H1 (cell line): ENCODE results near the gene ACSL3. TPM values are rescaled to one million over a fixed set of nuclear protein-coding genes. Genes with fewer than 3 reads are reported as not detected.

Source experiments
- CTCF ChIA-PET: fragments of 300-600 bp; sonication (Branson Sonifier 250); formaldehyde crosslinking; loops from one replicate; lab custom pipeline; 2021; ENCODE audit not compliant: partially characterized antibody; lab: Charles Lee
- POLR2A ChIA-PET: fragments of 300-600 bp; sonication (Branson Sonifier 250); formaldehyde crosslinking; loops from one replicate; lab custom pipeline; 2021; ENCODE audit warnings: inconsistent platforms; ENCODE audit not compliant: partially characterized antibody; lab: Charles Lee
- DNase-seq, 2 experiments: peaks; one replicate each; pipeline versions ENCODE4 v3.0.0 to v3.0.0-alpha.2; 2010 to 2022; ENCODE audit warnings: low spot score in 2 of 2, low read depth in 1 of 2, mixed read lengths in 1 of 2
- FAIRE-seq: peaks from 2 replicates; lab custom pipeline; 2011; peaks lifted over from hg19 to GRCh38; lab: Jason Lieb, UNC
- H2AFZ ChIP-seq: 2 replicates; pipeline ENCODE4 v1.8.1; 2012; ENCODE audit warnings: low read length, inconsistent platforms
- H2AK5ac ChIP-seq: 2 replicates; pipeline ENCODE4 v1.6.1; 2013; ENCODE audit warnings: low read depth, low read length
- H2BK120ac ChIP-seq: replicated peaks from 2 replicates; pipeline ENCODE3; 2013; ENCODE audit warnings: low read depth, low read length, inconsistent platforms
- H2BK12ac ChIP-seq: 2 replicates; pipeline ENCODE4 v1.6.1; 2013; ENCODE audit warnings: low read depth, low read length
- H2BK15ac ChIP-seq: 2 replicates; pipeline ENCODE4 v1.6.1; 2013; ENCODE audit warnings: low read length
- H2BK20ac ChIP-seq: 2 replicates; pipeline ENCODE4 v1.6.1; 2013; ENCODE audit warnings: low read length
- H2BK5ac ChIP-seq: 2 replicates; pipeline ENCODE4 v1.6.1; 2013; ENCODE audit warnings: low read depth, low read length
- H3K14ac ChIP-seq: 2 replicates; pipeline ENCODE4 v1.6.1; 2013; ENCODE audit warnings: inconsistent platforms; ENCODE audit not compliant: insufficient read length
- H3K18ac ChIP-seq: 2 replicates; pipeline ENCODE4 v1.6.1; 2013; ENCODE audit warnings: low read length; ENCODE audit errors: extremely low read depth
- H3K23ac ChIP-seq: 2 replicates; pipeline ENCODE4 v1.6.1; 2013; ENCODE audit warnings: inconsistent platforms; ENCODE audit not compliant: insufficient read length
- H3K23me2 ChIP-seq: 2 replicates; pipeline ENCODE4 v1.6.1; 2013; ENCODE audit warnings: low read depth, low read length
- H3K27ac ChIP-seq: 2 replicates; pipeline ENCODE4 v1.6.1; 2011; ENCODE audit warnings: low read depth, low read length, inconsistent platforms
- H3K27me3 ChIP-seq, 4 experiments: replicated peaks in 1 of 4; 1 replicate in 1 of 4; 2 replicates in 3 of 4; pipeline versions ENCODE4 v1.6.1 to v1.8.1; 2011 to 2013; ENCODE audit warnings: low read length in 3 of 4, mild to moderate bottlenecking in 3 of 4, inconsistent platforms in 2 of 4, mixed read lengths in 2 of 4, moderate library complexity in 1 of 4; ENCODE audit not compliant: control insufficient read depth in 3 of 4, insufficient read depth in 3 of 4; ENCODE audit errors: extremely low read depth in 1 of 4
- H3K36me3 ChIP-seq, 4 experiments: 2 replicates each; pipeline versions ENCODE4 v1.6.1 to v1.8.1; 2011 to 2013; ENCODE audit warnings: mild to moderate bottlenecking in 4 of 4, low read length in 3 of 4, moderate library complexity in 2 of 4, control low read depth in 1 of 4, inconsistent platforms in 1 of 4; ENCODE audit not compliant: insufficient read depth in 4 of 4, control insufficient read depth in 2 of 4
- H3K4ac ChIP-seq: replicated peaks from 2 replicates; pipeline ENCODE3; 2013; ENCODE audit warnings: low read length, low read depth, mixed read lengths, inconsistent platforms; ENCODE audit not compliant: insufficient read length
- H3K4me1 ChIP-seq, 4 experiments: replicated peaks in 1 of 4; 1 replicate in 1 of 4; 2 replicates in 3 of 4; pipeline versions ENCODE4 v1.6.1 to v1.8.1; 2011 to 2013; ENCODE audit warnings: low read length in 3 of 4, inconsistent platforms in 2 of 4, mixed read lengths in 1 of 4; ENCODE audit not compliant: insufficient read depth in 4 of 4, control insufficient read depth in 3 of 4
- H3K4me2 ChIP-seq, 2 experiments: 2 replicates each; pipeline versions ENCODE4 v1.6.1 to v1.8.1; 2011 to 2013; ENCODE audit warnings: low read depth in 2 of 2, low read length in 2 of 2, control low read depth in 1 of 2, inconsistent platforms in 1 of 2, mild to moderate bottlenecking in 1 of 2; ENCODE audit not compliant: insufficient read depth in 1 of 2
- H3K4me3 ChIP-seq, 4 experiments: fragments of 200-600, 300-600 bp in 1 of 4; sonication (generic), shearing (Covaris generic), sonication (Bioruptor Twin) in 1 of 4; 2 replicates each; pipeline versions ENCODE4 v1.5.1 to v1.8.1; 2011 to 2016; ENCODE audit warnings: low read length in 4 of 4, low read depth in 3 of 4, control low read depth in 2 of 4, inconsistent platforms in 2 of 4, mild to moderate bottlenecking in 2 of 4, mixed read lengths in 1 of 4, moderate library complexity in 1 of 4; ENCODE audit not compliant: insufficient read depth in 2 of 4; ENCODE audit errors: extremely low read depth in 1 of 4
- H3K56ac ChIP-seq: replicated peaks from 2 replicates; pipeline ENCODE3; 2013; ENCODE audit warnings: low read depth, mild to moderate bottlenecking, mixed read lengths, low read length, inconsistent platforms; ENCODE audit not compliant: insufficient read length
- H3K79me1 ChIP-seq: 2 replicates; pipeline ENCODE4 v1.6.1; 2013; ENCODE audit warnings: low read depth, low read length, control low read depth
- H3K79me2 ChIP-seq, 2 experiments: 2 replicates each; pipeline versions ENCODE4 v1.6.1 to v1.8.1; 2012 to 2013; ENCODE audit warnings: low read length in 2 of 2, mild to moderate bottlenecking in 2 of 2, inconsistent platforms in 1 of 2; ENCODE audit not compliant: insufficient read depth in 2 of 2, control insufficient read depth in 1 of 2
- H3K9ac ChIP-seq, 4 experiments: replicated peaks in 1 of 4; 1 replicate in 1 of 4; 2 replicates in 3 of 4; pipeline versions ENCODE4 v1.6.1 to v1.8.1; 2011 to 2013; ENCODE audit warnings: low read depth in 3 of 4, low read length in 3 of 4, control low read depth in 2 of 4, mild to moderate bottlenecking in 2 of 4, moderate library complexity in 2 of 4, inconsistent platforms in 1 of 4; ENCODE audit errors: extremely low read depth in 1 of 4
- H3K9me3 ChIP-seq, 2 experiments: 2 replicates each; pipeline versions ENCODE4 v1.6.1 to v1.8.1; 2012 to 2013; ENCODE audit warnings: mild to moderate bottlenecking in 2 of 2, moderate library complexity in 2 of 2, control low read depth in 1 of 2, inconsistent platforms in 1 of 2, low read depth in 1 of 2, low read length in 1 of 2, mixed read lengths in 1 of 2; ENCODE audit not compliant: insufficient read depth in 2 of 2
- H4K20me1 ChIP-seq, 2 experiments: replicated peaks in 1 of 2; 2 replicates each; pipeline versions ENCODE3 to v1.8.1; 2011 to 2013; ENCODE audit warnings: inconsistent platforms in 2 of 2, low read length in 2 of 2, mild to moderate bottlenecking in 1 of 2; ENCODE audit not compliant: insufficient read depth in 2 of 2, control insufficient read depth in 1 of 2
- H4K5ac ChIP-seq: 2 replicates; pipeline ENCODE4 v1.6.1; 2013; ENCODE audit warnings: low read length, low read depth, mixed read lengths, inconsistent platforms; ENCODE audit not compliant: insufficient read length
- H4K8ac ChIP-seq: 2 replicates; pipeline ENCODE4 v1.8.0; 2013; ENCODE audit warnings: mild to moderate bottlenecking, moderate library complexity, low read length, inconsistent platforms; ENCODE audit not compliant: insufficient read depth; ENCODE audit errors: extremely low read depth
- H4K91ac ChIP-seq: replicated peaks from 2 replicates; pipeline ENCODE3; 2013; ENCODE audit warnings: low read length, mixed read lengths, inconsistent platforms; ENCODE audit not compliant: insufficient read length
- CBX8 ChIP-seq: fragments of 300-800, 300-1000 bp; sonication (generic); IDR thresholded peaks from 2 replicates; pipeline ENCODE4 v1.7.1; 2016; ENCODE audit warnings: low read depth, low read length, borderline replicate concordance
- GTF2F1 ChIP-seq: IDR thresholded peaks from 2 replicates; pipeline ENCODE4 v1.6.1; 2012; ENCODE audit warnings: low read depth, low read length, improper control_type of control experiment, borderline replicate concordance
- JUN ChIP-seq: IDR thresholded peaks from 2 replicates; pipeline ENCODE4 v1.6.1; 2011; ENCODE audit warnings: low read depth, mild to moderate bottlenecking, improper control_type of control experiment, low read length
- KDM1A ChIP-seq: fragments of 200-600, 300-600 bp; sonication (generic); IDR thresholded peaks from 2 replicates; pipeline ENCODE4 v1.7.1; 2016; ENCODE audit warnings: mild to moderate bottlenecking, low read length, borderline replicate concordance
- KDM5A ChIP-seq: fragments of 200-600 bp; IDR thresholded peaks from 2 replicates; pipeline ENCODE4 v1.7.1; 2012; ENCODE audit warnings: mild to moderate bottlenecking, low read length, inconsistent platforms, mixed read lengths
- POLR2A ChIP-seq, 2 experiments: IDR thresholded peaks; 1 replicate in 1 of 2; 2 replicates in 1 of 2; pipeline ENCODE4 v1.6.1; 2011; ENCODE audit warnings: low read depth in 2 of 2, low read length in 2 of 2, mild to moderate bottlenecking in 2 of 2; ENCODE audit errors: control extremely low read depth in 1 of 2
- SP4 ChIP-seq: IDR thresholded peaks from 2 replicates; pipeline ENCODE4 v1.6.1; 2012; ENCODE audit warnings: low read length, inconsistent platforms
- TCF12 ChIP-seq: IDR thresholded peaks from 2 replicates; pipeline ENCODE4 v1.6.1; 2011; ENCODE audit warnings: low read depth, mild to moderate bottlenecking, low read length
- WGBS, 2 experiments: shearing (Covaris generic) in 1 of 2; methylation state at CpG; one replicate each; pipeline versions ENCODE4 v1.1.6 to v1.1.7; 2013 to 2015; ENCODE audit warnings: low lambda C conversion rate in 2 of 2, mixed read lengths in 2 of 2, inconsistent platforms in 1 of 2, low coverage in 1 of 2, missing lambda C conversion rate in 1 of 2; ENCODE audit not compliant: insufficient replicate concordance in 2 of 2, insufficient coverage in 1 of 2, insufficient read length in 1 of 2; ENCODE audit errors: extremely low coverage in 1 of 2, missing lambda C conversion rate in 1 of 2; 5-methylcytosine and 5-hydroxymethylcytosine counted together
- polyA plus RNA-seq, 7 experiments: library from polyadenylated mRNA; depleted of rRNA in 3 of 7; stranded (reverse) in 5 of 7; unstranded in 2 of 7; fragments of >200 nt in 5 of 7; fragments of 200-250 nt in 2 of 7; gene quantifications; 1 replicate in 5 of 7; 2 replicates in 1 of 7; 4 replicates in 1 of 7; pipeline versions ENCODE4 v1.2.1 to v1.2.3, GENCODE V29; 2011 to 2013; ENCODE audit warnings: missing spikeins in 2 of 7, mixed read lengths in 2 of 7
- total RNA-seq: library from RNA; stranded (reverse); fragmentation: NEBNext Ultra II Directional; extraction: Animal tissue kit (Norgen Biotek cat#: 25700); gene quantifications from 2 replicates; pipeline ENCODE4 v1.2.1, GENCODE V29; 2021
- TF ChIP-seq, protein P1 (sequence below): IDR thresholded peaks from 2 replicates; pipeline ENCODE4 v1.6.1; 2012; ENCODE audit warnings: low read length, inconsistent platforms

The ACSL3 gene
- total and polyA plus RNA-seq, 2 of the 8 experiments (the other 6 are each of a cell fraction or from before 2014, with no cell fraction given), result 37.5 to 98.1 TPM

DNA sequence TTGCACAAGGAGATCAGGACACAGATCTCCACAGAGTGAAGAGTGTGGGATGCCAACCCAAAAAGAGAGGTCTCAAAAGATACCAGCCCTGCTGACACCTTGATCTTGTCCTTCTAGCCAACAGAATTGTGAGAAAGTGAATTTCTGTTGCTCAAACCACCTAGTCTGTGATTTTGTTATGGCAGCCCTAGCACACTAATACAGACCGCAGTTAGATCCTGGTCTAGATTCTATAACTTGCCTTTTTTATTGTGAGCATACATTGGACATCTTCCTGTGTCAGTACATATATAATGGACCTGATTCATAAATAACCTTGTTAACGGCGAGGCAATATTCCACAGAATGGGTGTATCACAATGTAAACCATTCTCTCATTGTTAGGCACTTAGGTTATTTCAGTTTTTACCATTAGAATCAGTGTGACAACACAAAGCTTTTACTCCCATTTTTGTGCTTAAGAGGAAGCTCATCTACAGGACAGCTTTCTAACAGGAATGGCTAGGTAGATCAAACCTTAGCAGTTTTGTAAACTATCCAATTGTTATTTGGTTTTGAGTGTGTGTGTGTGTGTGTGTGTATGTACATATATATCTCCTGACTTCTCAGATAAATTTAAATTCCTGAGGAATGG, 89.0 kb downstream of the ACSL3 start:
- H3K18ac ChIP-seq, result no peak overlapping the region
- no peak overlapping the region for H3K27ac ChIP-seq
- H3K4me3 ChIP-seq, result no peak overlapping the region
- TF ChIP-seq KDM1A (no peak), JUN (no peak), KDM5A (no peak), TCF12 (no peak), GTF2F1 (no peak), SP4 (no peak), POLR2A (IDR thresholded peaks at IDR 0.05; ENCODE audit: control extremely low read depth in 1 of 2, low read depth in 2 of 2, low read length in 2 of 2) (no peak), CBX8 (no peak)
- TF ChIP-seq, protein P1, sequence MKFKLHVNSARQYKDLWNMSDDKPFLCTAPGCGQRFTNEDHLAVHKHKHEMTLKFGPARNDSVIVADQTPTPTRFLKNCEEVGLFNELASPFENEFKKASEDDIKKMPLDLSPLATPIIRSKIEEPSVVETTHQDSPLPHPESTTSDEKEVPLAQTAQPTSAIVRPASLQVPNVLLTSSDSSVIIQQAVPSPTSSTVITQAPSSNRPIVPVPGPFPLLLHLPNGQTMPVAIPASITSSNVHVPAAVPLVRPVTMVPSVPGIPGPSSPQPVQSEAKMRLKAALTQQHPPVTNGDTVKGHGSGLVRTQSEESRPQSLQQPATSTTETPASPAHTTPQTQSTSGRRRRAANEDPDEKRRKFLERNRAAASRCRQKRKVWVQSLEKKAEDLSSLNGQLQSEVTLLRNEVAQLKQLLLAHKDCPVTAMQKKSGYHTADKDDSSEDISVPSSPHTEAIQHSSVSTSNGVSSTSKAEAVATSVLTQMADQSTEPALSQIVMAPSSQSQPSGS, result no peak
- no peak overlapping the region for H2BK15ac ChIP-seq
- CTCF ChIA-PET, result interaction anchor here (0.6 to 6.8 kb wide), 5 partner anchors 10 to 259 kb away, joined by 4 to 32 read pairs (median 4); no protein-coding TSS in a partner anchor
- no peak overlapping the region for H2AFZ ChIP-seq
- H3K14ac ChIP-seq, result no peak overlapping the region
- H2BK20ac ChIP-seq, result no peak overlapping the region
- H2BK12ac ChIP-seq, result no peak overlapping the region
- H3K36me3 ChIP-seq, result no peaks in the 10 kb centered on the region
- H3K23ac ChIP-seq, result no peak overlapping the region
- H3K4me1 ChIP-seq, result peaks cover 0 to 4% (median 0%) of the 10 kb centered on the region in 4 experiments; a peak in 2 of 7 replicates
- H3K9me3 ChIP-seq, result no peaks in the 10 kb centered on the region
- H2BK5ac ChIP-seq, result no peak overlapping the region
- no peak overlapping the region for H3K9ac ChIP-seq
- no peaks in the 10 kb centered on the region for H4K20me1 ChIP-seq
- no peak for DNase-seq
- H3K79me1 ChIP-seq, result no peaks in the 10 kb centered on the region
- no peak overlapping the region for H4K5ac ChIP-seq
- no peak for FAIRE-seq
- no peak overlapping the region for H4K91ac ChIP-seq
- H4K8ac ChIP-seq, result no peak overlapping the region
- H3K4ac ChIP-seq, result no peak overlapping the region
- POLR2A ChIA-PET, result no interaction called here
- no peak overlapping the region for H3K4me2 ChIP-seq
- WGBS, 2 experiments, result 89% methylated on average over 3 of the region's 3 CpGs; no CpG with 5 or more reads in 1 of the 2 experiments
- no peaks in the 10 kb centered on the region for H3K79me2 ChIP-seq
- H3K27me3 ChIP-seq, result no peaks in the 10 kb centered on the region
- H3K23me2 ChIP-seq, result no peaks in the 10 kb centered on the region
- H3K56ac ChIP-seq, result no peak overlapping the region
- H2BK120ac ChIP-seq, result no peak overlapping the region
- no peak overlapping the region for H2AK5ac ChIP-seq
